SKM-1 treated with dmso at 0.1 percent for 144 hours (cell line): ENCODE results near the gene HIGD2A.
"Not testable (repeated sequence)": the region's sequence is repeated elsewhere in the genome, so short reads cannot be mapped to it uniquely, and the experiment has no call there.

Experiments
- DNase-seq: peaks from one replicate; lab custom pipeline; 2025; ENCODE audit not compliant: unreplicated experiment; lab: John Stamatoyannopoulos, UW

HIGD2A gene

DNA sequence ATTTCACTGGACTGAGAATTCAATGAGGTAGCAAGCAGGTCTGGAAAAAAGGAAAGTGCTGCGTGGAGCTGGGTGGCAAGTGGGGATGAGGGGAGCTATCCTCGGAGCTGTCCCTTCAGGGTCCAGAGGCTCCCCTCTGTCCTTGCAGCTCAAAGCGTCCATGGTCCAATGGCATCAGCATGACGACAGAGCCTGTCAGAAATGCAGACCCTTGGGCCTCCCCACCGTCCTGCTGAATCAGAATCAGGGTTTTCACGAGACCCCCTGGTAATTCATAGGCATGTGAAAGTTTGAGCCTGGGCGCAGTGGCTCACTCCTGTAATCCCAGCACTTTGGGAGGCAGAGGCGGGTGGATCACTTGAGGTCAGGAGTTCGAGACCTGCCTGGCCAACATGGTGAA is 5.5 kb downstream of the HIGD2A start:
- DNase-seq = no peak

GRCh38 chr5:176394881-176395675 is 6.5 kb downstream of the HIGD2A start:
- DNase-seq = no peak

- no peak for DNase-seq
These were observed 7.8 kb downstream of the HIGD2A start for GRCh38 chr5:176396330-176396729.

DNA sequence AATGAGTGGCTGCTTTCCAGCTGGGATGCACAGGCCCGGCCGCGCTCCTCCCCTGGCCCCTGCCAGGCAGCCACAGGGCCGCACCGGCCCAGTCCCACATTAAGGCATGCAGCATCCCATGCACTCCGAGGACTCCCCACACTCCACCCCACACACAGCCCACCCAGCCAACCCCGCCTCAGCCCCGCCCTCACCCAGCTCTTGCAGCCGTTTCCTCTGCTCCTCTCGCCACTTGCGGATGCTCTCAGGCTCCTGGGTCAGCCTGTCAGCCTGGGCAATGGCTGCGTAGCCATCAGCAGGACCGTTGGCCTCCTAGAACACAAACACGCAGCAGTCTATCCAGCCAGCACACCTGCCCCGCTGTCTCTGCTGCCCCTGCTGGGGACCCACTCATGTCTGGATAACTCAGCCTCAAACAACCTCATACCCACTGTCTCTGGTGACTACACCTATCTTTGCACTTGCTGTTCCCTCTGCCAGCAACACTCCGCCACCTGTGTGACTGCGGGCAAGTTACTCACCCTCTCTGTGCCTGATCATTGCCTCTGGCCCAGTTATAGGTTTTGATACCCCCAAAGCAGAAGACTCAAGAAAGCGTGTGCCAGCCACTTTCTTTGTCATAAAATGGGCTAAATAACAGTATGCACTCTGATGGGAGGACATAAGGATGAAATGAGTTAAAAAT is 9.3 kb downstream of the HIGD2A start:
- DNase-seq = no peak

DNA sequence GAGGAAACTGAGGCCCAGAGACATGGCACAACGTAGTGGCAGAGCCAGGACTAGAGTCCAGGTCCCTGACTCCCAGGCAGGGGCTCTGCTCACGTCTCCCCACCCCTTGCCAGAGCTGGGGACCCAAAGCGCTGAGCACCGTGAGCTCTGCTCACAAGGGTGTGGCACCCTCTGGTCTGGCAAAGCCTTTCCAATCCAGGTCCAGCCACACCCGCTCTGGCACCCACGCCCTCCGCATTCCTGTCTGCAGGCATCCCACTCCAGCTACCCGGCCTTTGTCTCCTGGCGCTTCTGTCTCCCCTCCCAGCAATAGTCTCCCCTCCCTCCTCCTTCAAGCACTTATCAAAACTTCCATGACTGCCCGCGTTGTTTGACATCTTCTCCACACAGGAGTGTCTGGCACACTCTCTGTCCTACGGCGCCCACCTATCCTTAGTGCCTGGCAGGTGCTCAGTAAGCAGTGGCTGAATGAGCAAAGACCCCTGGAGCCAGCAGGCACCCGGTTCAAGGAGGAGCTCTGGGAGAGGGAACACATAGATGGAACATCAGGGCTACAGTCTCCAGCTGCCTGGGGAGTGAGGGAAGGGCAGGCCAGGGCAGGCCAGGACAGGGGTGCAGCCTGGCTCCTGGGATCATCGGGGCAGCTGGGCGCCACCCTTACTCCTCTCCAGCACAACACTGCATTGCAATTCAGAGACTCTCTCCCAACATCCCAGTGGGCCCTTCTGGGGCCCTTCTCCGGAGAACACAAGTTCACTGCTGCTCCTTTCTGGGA is 12.0 kb downstream of the HIGD2A start:
- DNase-seq = no peak

GRCh38 chr5:176401281-176402205 is 13.0 kb downstream of the HIGD2A start:
- DNase-seq = no peak

DNA sequence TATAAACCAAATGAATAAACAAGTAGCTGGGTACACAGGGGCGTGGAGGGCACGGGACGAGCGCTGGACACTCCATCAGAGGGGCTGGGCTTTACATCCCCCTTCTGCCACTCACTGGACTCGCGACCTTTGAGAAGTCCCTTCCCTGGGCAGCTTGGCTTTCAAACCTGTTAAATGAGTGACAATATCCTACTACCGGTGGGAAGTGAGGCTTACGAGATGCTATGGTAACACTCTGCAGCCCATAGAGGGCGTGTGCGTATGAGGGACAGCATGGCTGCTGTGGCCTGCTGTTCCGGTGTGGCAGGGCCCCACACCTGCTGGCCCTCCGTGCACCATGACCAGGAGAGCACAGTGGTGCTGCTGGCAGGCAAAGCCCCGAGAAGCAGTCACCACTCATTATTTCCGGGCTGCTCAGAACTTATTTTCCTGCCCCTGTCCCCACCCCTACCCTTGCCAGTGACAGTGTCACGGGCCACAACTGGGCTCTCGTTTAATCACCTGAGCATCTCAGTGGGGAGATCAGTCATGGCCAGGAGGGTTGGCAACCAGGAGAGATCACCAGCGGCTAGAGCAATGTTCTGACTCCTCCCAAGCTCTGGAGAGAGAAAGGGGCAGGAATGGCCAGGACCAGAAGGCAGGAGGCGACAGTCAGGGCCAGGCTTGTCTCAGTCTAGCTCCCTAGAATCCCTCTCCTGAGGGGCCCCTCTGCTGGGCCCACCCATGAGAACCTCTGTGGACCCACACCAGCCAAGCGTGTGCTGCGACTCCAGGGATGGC is 17.3 kb downstream of the HIGD2A start:
- no peak for DNase-seq

- DNase-seq = no peak
These were observed 18.0 kb downstream of the HIGD2A start for GRCh38 chr5:176406436-176407052.

GRCh38 chr5:176407456-176408251 is 19.1 kb downstream of the HIGD2A start:
- no peak for DNase-seq

- not testable (repeated sequence) for DNase-seq
These were observed 19.7 kb downstream of the HIGD2A start for GRCh38 chr5:176408252-176408573.

DNA sequence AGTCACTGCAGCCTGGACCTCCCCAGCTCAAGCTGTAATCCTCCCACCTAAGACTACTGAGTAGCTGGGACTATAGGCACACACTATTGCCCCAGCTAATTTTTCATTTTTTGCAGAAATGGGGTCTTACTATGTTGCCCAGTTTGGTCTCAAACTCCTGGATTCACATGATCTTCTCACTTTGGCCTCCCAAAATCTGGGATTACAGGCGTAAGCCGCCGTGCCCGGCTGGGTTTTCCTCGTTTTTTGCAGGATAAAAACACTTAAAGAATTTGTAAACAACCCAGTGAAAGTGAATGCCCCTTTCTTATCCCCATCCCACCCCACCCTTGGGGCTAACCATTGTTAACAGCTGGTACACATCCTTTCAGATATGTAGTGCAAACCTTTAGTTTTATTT is 20.0 kb downstream of the HIGD2A start:
- DNase-seq = no peak

GRCh38 chr5:176409765-176410164 is 21.2 kb downstream of the HIGD2A start:
- DNase-seq = no peak

GRCh38 chr5:176410486-176411180 is 22.1 kb downstream of the HIGD2A start:
- DNase-seq = no peak

DNA sequence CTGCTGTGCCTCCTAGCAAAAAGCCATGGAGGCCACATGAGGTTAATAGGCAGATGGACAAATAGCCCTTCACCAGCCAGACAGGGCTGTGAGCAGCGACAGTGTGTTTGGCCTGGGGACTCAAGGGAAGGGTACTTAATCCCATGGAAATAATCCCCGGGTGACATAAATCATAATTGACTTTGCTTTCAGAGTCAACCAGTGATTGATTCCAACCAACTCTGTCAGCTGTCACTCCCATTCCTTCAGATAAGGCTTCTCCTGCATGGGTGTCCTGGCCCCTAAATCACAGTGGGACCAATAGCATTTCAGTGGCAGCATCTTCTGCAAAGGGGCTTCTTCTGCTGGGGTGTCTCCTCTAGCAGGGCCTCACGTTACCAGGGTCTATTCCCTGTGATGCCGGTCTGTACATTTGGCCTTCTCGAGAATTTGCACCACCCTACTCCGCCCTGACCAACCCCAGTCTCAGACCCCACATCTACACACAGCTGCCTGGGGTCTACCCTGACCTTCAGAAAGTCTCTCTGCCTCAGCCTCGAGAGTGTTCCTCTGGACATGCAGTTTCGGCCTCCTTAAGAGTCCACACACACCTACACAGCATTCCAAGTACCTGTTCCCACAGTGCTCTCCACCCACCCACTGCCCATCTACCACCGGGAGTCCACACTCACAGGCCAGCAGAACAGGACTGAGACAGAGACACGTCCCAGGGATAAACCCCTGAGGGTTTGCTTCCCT is 24.1 kb downstream of the HIGD2A start:
- DNase-seq = no peak

DNA sequence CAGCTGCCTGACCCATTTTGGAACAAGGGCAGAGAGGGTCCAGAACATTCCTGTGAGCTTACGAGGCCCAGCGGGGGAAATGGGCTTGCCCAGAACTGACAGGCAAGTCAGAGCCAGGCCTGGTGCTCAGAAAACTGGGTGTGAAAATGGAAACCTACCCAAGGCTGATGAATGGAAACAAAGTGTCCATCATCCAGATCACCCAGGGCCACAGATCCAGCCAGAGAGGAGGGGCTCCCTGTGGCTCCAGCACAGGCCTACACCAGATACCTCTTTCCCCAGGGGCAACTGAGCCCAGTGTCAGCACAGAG is 24.7 kb downstream of the HIGD2A start:
- DNase-seq = no peak

GRCh38 chr5:176413709-176414191 is 25.2 kb downstream of the HIGD2A start:
- DNase-seq = no peak

GRCh38 chr5:176414704-176415103 is 26.2 kb downstream of the HIGD2A start:
- no peak for DNase-seq
